Measurements from ENCODE around the gene TAF11.
"Not testable (repeated sequence)": the region's sequence is repeated elsewhere in the genome, so short reads cannot be mapped to it uniquely, and the experiment has no call there.

TAF11 gene

GRCh38 chr6:34887753-34888513, at the start of gene TAF11:
TSS of gene TAF11 (minus strand) at chr6:34888042. CDS start at chr6:34887957, 85 bp downstream.
- H3K4me3 ChIP-seq (ENCODE audit: low read depth, low read length): peak within 1 kb of the TSS; percentile 96
- peak; percentile 82 for DNase-seq (ENCODE audit: low read depth)

GRCh38 chr6:34934516-34934915, 46.7 kb upstream of the TAF11 start:
- no peak overlapping the region for H3K4me3 ChIP-seq (ENCODE audit: low read depth, low read length)

GRCh38 chr6:34932202-34932601, 44.4 kb upstream of the TAF11 start:
- DNase-seq (ENCODE audit: low read depth); H3K4me3 ChIP-seq (ENCODE audit: low read depth, low read length): not testable (repeated sequence)

More at GRCh38 chr6:34934516-34934915, 46.7 kb upstream of the TAF11 start:
- DNase-seq (ENCODE audit: low read depth): peak; percentile 51

GRCh38 chr6:34930221-34930620, 42.4 kb upstream of the TAF11 start:
- DNase-seq (ENCODE audit: low read depth): no peak
- H3K4me3 ChIP-seq (ENCODE audit: low read depth, low read length): no peak overlapping the region

GRCh38 chr6:34929241-34929978, 41.6 kb upstream of the TAF11 start:
- H3K4me3 ChIP-seq (ENCODE audit: low read depth, low read length): no peak overlapping the region
- DNase-seq (ENCODE audit: low read depth): no peak

GRCh38 chr6:34928695-34929094, 40.9 kb upstream of the TAF11 start:
- DNase-seq (ENCODE audit: low read depth): no peak
- H3K4me3 ChIP-seq (ENCODE audit: low read depth, low read length): no peak overlapping the region

GRCh38 chr6:34928220-34928619, 40.4 kb upstream of the TAF11 start:
- DNase-seq (ENCODE audit: low read depth): no peak
- no peak overlapping the region for H3K4me3 ChIP-seq (ENCODE audit: low read depth, low read length)

- H3K4me3 ChIP-seq (ENCODE audit: low read depth, low read length): no peak overlapping the region
- no peak for DNase-seq (ENCODE audit: low read depth)
Measured at GRCh38 chr6:34926655-34927054, 38.8 kb upstream of the TAF11 start.

- DNase-seq (ENCODE audit: low read depth): no peak
- no peak overlapping the region for H3K4me3 ChIP-seq (ENCODE audit: low read depth, low read length)
Measured at GRCh38 chr6:34924831-34925625, 37.2 kb upstream of the TAF11 start.

- DNase-seq (ENCODE audit: low read depth): peak; percentile 36
- H3K4me3 ChIP-seq (ENCODE audit: low read depth, low read length): no peak overlapping the region
Measured at GRCh38 chr6:34922177-34922663, 34.4 kb upstream of the TAF11 start.

- DNase-seq (ENCODE audit: low read depth): no peak
- H3K4me3 ChIP-seq (ENCODE audit: low read depth, low read length): no peak overlapping the region
Measured at GRCh38 chr6:34920097-34920496, 32.3 kb upstream of the TAF11 start.

GRCh38 chr6:34919651-34920050, 31.8 kb upstream of the TAF11 start:
- DNase-seq (ENCODE audit: low read depth): peak; percentile 14
- no peak overlapping the region for H3K4me3 ChIP-seq (ENCODE audit: low read depth, low read length)

- no peak for DNase-seq (ENCODE audit: low read depth)
Measured at GRCh38 chr6:34917626-34918285, 29.9 kb upstream of the TAF11 start.

GRCh38 chr6:34916348-34916967, 28.6 kb upstream of the TAF11 start:
- no peak overlapping the region for H3K4me3 ChIP-seq (ENCODE audit: low read depth, low read length)
- no peak for DNase-seq (ENCODE audit: low read depth)

More at GRCh38 chr6:34917626-34918285, 29.9 kb upstream of the TAF11 start:
- no peak overlapping the region for H3K4me3 ChIP-seq (ENCODE audit: low read depth, low read length)

GRCh38 chr6:34914358-34914757, 26.5 kb upstream of the TAF11 start:
- no peak for DNase-seq (ENCODE audit: low read depth)
- H3K4me3 ChIP-seq (ENCODE audit: low read depth, low read length): no peak overlapping the region

- no peak overlapping the region for H3K4me3 ChIP-seq (ENCODE audit: low read depth, low read length)
- DNase-seq (ENCODE audit: low read depth): peak; percentile 50
Measured at GRCh38 chr6:34912715-34913464, 25.0 kb upstream of the TAF11 start.

GRCh38 chr6:34911822-34912221, 24.0 kb upstream of the TAF11 start:
- no peak overlapping the region for H3K4me3 ChIP-seq (ENCODE audit: low read depth, low read length)
- no peak for DNase-seq (ENCODE audit: low read depth)

GRCh38 chr6:34909320-34909883, 21.6 kb upstream of the TAF11 start:
- H3K4me3 ChIP-seq (ENCODE audit: low read depth, low read length): no peak overlapping the region
- no peak for DNase-seq (ENCODE audit: low read depth)

Data from skeletal muscle cell (primary cell).